ENCODE measurements around the gene SPRED1.

DNA sequence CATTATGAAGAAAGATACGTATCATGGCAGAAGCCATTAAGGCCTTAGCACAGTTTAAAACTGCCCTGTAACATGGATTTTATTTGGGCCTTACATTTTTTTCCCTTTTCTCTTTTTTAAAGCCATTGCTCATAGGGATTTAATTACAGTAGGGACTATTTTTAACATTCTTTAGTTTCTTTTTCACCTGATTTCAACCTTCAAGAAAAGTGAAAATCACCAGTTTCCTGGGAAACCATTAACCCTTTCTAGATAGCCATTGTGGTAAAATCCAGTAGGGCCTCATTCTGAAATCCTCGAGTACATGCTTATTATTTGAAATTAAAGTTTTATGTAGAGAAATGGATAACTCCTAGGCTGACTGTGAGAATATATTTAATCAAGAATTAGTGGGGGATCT is 3.1 kb downstream of the SPRED1 start:
- TF ChIP-seq ZNF598 (CRISPR knock-in tag; IDR thresholded peaks at IDR 0.05; ENCODE audit: borderline replicate concordance) (no peak), IKZF1 (IDR thresholded peaks at IDR 0.05) (no peak)
- TF ChIP-seq, protein P1, sequence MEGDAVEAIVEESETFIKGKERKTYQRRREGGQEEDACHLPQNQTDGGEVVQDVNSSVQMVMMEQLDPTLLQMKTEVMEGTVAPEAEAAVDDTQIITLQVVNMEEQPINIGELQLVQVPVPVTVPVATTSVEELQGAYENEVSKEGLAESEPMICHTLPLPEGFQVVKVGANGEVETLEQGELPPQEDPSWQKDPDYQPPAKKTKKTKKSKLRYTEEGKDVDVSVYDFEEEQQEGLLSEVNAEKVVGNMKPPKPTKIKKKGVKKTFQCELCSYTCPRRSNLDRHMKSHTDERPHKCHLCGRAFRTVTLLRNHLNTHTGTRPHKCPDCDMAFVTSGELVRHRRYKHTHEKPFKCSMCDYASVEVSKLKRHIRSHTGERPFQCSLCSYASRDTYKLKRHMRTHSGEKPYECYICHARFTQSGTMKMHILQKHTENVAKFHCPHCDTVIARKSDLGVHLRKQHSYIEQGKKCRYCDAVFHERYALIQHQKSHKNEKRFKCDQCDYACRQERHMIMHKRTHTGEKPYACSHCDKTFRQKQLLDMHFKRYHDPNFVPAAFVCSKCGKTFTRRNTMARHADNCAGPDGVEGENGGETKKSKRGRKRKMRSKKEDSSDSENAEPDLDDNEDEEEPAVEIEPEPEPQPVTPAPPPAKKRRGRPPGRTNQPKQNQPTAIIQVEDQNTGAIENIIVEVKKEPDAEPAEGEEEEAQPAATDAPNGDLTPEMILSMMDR (CRISPR knock-in tag; IDR thresholded peaks at IDR 0.05), result no peak

All from HepG2 (cell line).